CD4-positive, alpha-beta T cell treated with Interleukin-4 for 4 hours (primary cell): ENCODE measurements around the gene IL13.
"Not testable (repeated sequence)": the region's sequence is repeated elsewhere in the genome, so short reads cannot be mapped to it uniquely, and the experiment has no call there.

ENCODE experiments used
- DNase-seq: peaks from one replicate; pipeline ENCODE4 v3.0.0-alpha.2; 2020

The IL13 gene

GRCh38 chr5:132691755-132692631 lies 34.0 kb downstream of the IL13 start:
- DNase-seq: not testable (repeated sequence)

GRCh38 chr5:132692632-132692967 lies 34.6 kb downstream of the IL13 start:
- DNase-seq: no peak

DNA sequence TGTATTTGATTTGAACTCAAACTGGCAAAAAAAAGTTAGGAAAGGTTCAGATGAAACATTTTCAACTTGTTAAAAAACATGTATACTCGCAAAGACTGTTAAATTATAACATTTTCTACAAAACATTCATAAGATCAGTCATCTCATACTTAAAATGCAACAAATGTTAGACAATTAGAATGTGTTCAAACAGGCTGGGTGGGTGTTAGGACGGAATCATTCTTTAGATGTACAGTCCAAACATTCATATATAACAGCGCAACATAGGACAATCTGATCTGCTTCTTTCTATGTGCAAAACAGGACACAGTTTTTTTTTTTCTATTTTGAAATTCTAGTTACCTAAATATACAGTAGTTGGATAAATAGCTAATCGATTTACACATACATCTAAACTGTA lies 38.0 kb downstream of the IL13 start:
- DNase-seq: no peak

DNA sequence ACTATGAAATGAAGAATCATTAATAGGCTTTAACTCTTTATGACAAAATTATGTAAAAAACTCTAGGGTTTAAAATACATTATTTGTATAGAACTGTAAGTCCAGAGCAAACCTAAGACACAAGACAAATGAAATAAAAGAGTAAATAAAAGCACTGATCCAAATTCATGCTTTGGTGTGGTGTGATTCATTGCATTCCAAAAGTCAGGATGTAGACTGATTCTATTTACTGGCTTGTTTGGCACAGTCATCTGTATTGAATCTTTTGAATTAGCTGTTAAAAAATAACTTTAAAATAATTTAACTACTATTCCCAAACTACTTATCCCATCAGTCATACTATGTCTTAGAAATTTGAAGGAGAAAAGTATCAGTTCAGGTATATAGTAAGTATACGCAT lies 46.9 kb downstream of the IL13 start:
- DNase-seq: no peak

GRCh38 chr5:132708645-132709044 lies 50.7 kb downstream of the IL13 start:
- no peak for DNase-seq
